ENCODE data around the gene NTM. TPM values are rescaled to one million over a fixed set of nuclear protein-coding genes. Genes with fewer than 3 reads are reported as not detected.

Gene NTM
- total and polyA plus RNA-seq, 2 experiments from 2014 or later, result 1.1 to 1.7 TPM

DNA sequence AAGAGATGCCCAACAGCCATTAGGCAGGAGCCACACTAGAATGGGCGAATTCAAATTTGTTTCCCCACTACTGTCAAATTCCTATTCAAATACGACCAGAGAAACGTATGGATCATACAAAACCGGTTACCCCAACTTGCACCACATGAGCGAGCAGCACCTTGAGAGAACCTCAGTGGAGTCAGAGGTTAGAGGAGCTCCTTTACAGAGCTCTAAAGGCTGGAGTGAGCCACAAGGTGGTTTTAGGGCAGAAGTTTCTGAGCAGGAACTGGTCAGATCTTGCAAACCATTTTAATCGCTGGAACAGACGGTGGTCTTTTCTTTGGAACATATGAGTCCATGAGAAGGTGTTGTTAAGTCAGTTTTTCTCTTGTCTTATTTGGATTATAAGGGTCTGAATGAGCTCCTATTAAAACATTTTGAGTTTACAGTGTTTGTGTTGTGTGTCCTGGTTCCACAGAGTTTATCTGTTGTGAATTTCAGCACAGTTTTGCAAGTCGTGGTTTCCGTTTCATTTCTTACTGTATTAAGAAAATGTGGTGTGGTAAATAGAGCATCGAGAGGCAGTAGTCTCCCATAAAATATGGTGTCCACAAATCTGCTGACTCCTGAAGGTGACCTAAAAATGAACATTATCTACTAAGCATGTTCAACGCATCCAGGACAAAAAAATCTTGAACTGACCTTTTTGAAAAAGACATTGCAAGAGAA is 471.7 kb downstream of the NTM start:
- H3K4me1 ChIP-seq (ENCODE audit: low read depth), result no peaks in the 10 kb centered on the region
- H3K36me3 ChIP-seq, result no peaks in the 10 kb centered on the region
- TF ChIP-seq, protein P1, sequence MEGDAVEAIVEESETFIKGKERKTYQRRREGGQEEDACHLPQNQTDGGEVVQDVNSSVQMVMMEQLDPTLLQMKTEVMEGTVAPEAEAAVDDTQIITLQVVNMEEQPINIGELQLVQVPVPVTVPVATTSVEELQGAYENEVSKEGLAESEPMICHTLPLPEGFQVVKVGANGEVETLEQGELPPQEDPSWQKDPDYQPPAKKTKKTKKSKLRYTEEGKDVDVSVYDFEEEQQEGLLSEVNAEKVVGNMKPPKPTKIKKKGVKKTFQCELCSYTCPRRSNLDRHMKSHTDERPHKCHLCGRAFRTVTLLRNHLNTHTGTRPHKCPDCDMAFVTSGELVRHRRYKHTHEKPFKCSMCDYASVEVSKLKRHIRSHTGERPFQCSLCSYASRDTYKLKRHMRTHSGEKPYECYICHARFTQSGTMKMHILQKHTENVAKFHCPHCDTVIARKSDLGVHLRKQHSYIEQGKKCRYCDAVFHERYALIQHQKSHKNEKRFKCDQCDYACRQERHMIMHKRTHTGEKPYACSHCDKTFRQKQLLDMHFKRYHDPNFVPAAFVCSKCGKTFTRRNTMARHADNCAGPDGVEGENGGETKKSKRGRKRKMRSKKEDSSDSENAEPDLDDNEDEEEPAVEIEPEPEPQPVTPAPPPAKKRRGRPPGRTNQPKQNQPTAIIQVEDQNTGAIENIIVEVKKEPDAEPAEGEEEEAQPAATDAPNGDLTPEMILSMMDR (IDR thresholded peaks at IDR 0.05; ENCODE audit: low read depth, low read length), result no peak
- no peak overlapping the region for H3K27ac ChIP-seq
- H3K4me3 ChIP-seq, result no peak overlapping the region
- peaks cover 5% of the 10 kb centered on the region for H3K27me3 ChIP-seq
- H3K9me3 ChIP-seq (ENCODE audit: low read depth), result no peaks in the 10 kb centered on the region
- no peak for DNase-seq (ENCODE audit: low read depth in 1 of 2, low spot score in 1 of 2)

GRCh38 chr11:131845255-131845654 is 474.8 kb downstream of the NTM start:
- DNase-seq (ENCODE audit: low read depth in 1 of 2, low spot score in 1 of 2), result no peak
- Histone ChIP-seq H3K36me3 (no peaks in the 10 kb centered on the region), H3K9me3 (ENCODE audit: low read depth) (no peaks in the 10 kb centered on the region), H3K4me3 (no peak overlapping the region), H3K4me1 (ENCODE audit: low read depth) (peaks cover 8% of the 10 kb centered on the region), H3K27me3 (peaks cover 5% of the 10 kb centered on the region), H3K27ac (no peak overlapping the region)
- TF ChIP-seq, protein P1 (IDR thresholded peaks at IDR 0.05; ENCODE audit: low read depth, low read length), result no peak

- peaks cover 22% of the 10 kb centered on the region for H3K27me3 ChIP-seq
- TF ChIP-seq, protein P1 (IDR thresholded peaks at IDR 0.05; ENCODE audit: low read depth, low read length), result no peak
Measured at GRCh38 chr11:131849485-131849884, 479.1 kb downstream of the NTM start.

DNA sequence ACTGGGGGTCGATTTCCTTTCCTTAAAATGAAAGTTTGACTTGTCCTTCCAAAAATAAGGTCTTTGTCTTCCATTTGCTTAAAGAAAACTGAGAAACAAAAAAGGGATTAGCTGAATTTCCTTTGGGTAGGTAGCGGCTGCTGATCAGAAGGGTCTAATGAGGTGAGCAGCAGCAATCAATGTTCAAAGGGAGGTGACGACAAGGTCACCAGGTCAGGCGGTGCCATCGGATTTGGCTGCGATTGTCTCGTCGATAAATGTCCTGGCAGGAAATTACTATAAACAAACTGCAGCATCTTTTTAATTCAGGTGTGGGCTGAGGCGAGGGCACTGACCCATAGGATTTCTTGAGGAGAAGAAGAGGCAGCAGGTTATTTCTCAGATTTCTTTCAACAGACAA is 480.1 kb downstream of the NTM start:
- Histone ChIP-seq H3K4me1 (ENCODE audit: low read depth) (peaks cover 12% of the 10 kb centered on the region), H3K4me3 (no peak overlapping the region), H3K27me3 (peaks cover 28% of the 10 kb centered on the region), H3K27ac (no peak overlapping the region), H3K9me3 (ENCODE audit: low read depth) (no peaks in the 10 kb centered on the region), H3K36me3 (no peaks in the 10 kb centered on the region)
- no peak for DNase-seq (ENCODE audit: low read depth in 1 of 2, low spot score in 1 of 2)
- TF ChIP-seq, protein P1 (IDR thresholded peaks at IDR 0.05; ENCODE audit: low read depth, low read length), result no peak

More at GRCh38 chr11:131849485-131849884, 479.1 kb downstream of the NTM start:
- Histone ChIP-seq H3K4me3 (no peak overlapping the region), H3K27ac (no peak overlapping the region), H3K36me3 (no peaks in the 10 kb centered on the region), H3K4me1 (ENCODE audit: low read depth) (peaks cover 12% of the 10 kb centered on the region), H3K9me3 (ENCODE audit: low read depth) (no peaks in the 10 kb centered on the region)
- DNase-seq (ENCODE audit: low read depth in 1 of 2, low spot score in 1 of 2), result no peak

DNA sequence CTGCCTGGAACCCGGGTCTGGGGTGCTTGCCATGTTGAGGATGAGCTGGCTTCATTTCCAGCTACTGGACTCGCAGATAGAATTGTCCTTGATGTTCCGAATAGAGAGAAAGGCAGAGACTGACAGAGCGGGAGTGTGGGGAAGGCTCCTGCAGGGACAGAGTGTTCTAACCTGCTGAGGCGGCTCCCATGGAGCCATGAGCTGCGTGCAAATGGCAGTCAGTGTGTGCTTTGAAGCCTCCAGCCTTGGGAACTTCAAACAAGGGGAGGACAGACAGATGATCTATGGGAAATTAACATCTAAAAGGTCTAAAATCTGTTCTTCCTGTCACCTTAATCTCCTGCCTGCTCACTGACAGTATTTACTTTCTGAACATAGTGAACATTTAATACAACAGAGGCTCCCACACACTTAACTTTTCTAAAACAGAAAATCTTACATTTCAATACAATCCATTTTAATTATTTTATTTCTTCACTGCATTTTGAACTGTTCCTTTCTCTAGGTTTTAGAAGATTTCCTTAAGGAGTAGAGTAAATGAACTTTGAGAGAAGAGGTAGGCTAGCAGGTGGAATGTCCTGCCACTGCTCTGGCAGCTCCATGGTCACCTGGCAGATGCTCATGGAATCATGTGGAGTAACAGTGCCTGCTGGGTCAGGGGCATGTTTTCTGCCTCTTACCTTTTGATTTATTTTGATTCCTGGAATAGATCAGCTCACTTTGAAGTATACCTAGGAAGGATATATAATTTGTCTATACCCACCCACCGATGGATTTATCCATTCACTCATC is 481.7 kb downstream of the NTM start:
- TF ChIP-seq, protein P1 (IDR thresholded peaks at IDR 0.05; ENCODE audit: low read depth, low read length), result no peak
- DNase-seq (ENCODE audit: low read depth in 1 of 2, low spot score in 1 of 2), result no peak
- H3K4me1 ChIP-seq (ENCODE audit: low read depth), result peaks cover 12% of the 10 kb centered on the region
- H3K9me3 ChIP-seq (ENCODE audit: low read depth), result no peaks in the 10 kb centered on the region
- H3K27ac ChIP-seq, result no peak overlapping the region
- peaks cover 40% of the 10 kb centered on the region for H3K27me3 ChIP-seq
- no peak overlapping the region for H3K4me3 ChIP-seq
- no peaks in the 10 kb centered on the region for H3K36me3 ChIP-seq
